OCI-LY3 (cell line): Measurements from ENCODE around the gene STRBP.

ENCODE experiments used
- H2AFZ ChIP-seq: fragments of 200-600, 300-600 bp; shearing (Covaris generic); 2 replicates; pipeline ENCODE4 v1.6.0; 2014; ENCODE audit warnings: antibody characterized with exemption, low read depth, low read length
- H3K27ac ChIP-seq: fragments of 200-600, 300-600 bp; sonication (generic); 2 replicates; pipeline ENCODE4 v1.5.1; 2014; ENCODE audit warnings: mild to moderate bottlenecking, low read length, moderate library complexity, mixed read lengths
- H3K27me3 ChIP-seq: fragments of 200-600, 300-600 bp; sonication (generic); 2 replicates; pipeline ENCODE4 v1.6.1; 2014; ENCODE audit warnings: low read depth, low read length, mixed read lengths
- H3K36me3 ChIP-seq: fragments of 200-600, 300-600 bp; sonication (generic); replicated peaks from 2 replicates; pipeline ENCODE3; 2014; ENCODE audit warnings: low read depth, low read length, mixed read lengths
- H3K4me1 ChIP-seq: fragments of 300-600, 200-600 bp; sonication (generic); 2 replicates; pipeline ENCODE4 v1.6.1; 2014; ENCODE audit warnings: low read length, mixed read lengths
- H3K4me2 ChIP-seq: fragments of 200-600, 300-600 bp; sonication (generic); 2 replicates; pipeline ENCODE4 v1.6.1; 2014; ENCODE audit warnings: low read length, mixed read lengths
- H3K4me3 ChIP-seq: fragments of 300-600, 200-600 bp; sonication (generic); 2 replicates; pipeline ENCODE4 v1.5.1; 2014; ENCODE audit warnings: antibody characterized with exemption, mild to moderate bottlenecking, low read length, moderate library complexity
- H3K79me2 ChIP-seq: fragments of 300-600, 200-600 bp; shearing (Covaris generic); 2 replicates; pipeline ENCODE4 v1.6.1; 2014; ENCODE audit warnings: mild to moderate bottlenecking, low read length, mixed read lengths
- H3K9ac ChIP-seq: fragments of 300-600, 200-600 bp; shearing (Covaris generic); 2 replicates; pipeline ENCODE4 v1.6.0; 2014; ENCODE audit warnings: mild to moderate bottlenecking, low read length, moderate library complexity
- H3K9me3 ChIP-seq: fragments of 200-600, 300-600 bp; shearing (Covaris generic); 2 replicates; pipeline ENCODE4 v1.6.1; 2014; ENCODE audit warnings: low read length, mixed read lengths; ENCODE audit not compliant: insufficient read depth
- H4K20me1 ChIP-seq: fragments of 200-600, 300-600 bp; sonication (generic); 2 replicates; pipeline ENCODE4 v1.6.1; 2016; ENCODE audit warnings: low read length, mixed read lengths; ENCODE audit not compliant: insufficient read depth
- CTCF ChIP-seq: fragments of 200-600, 300-600 bp; sonication (generic); IDR thresholded peaks from 2 replicates; pipeline ENCODE4 v1.5.1; 2014; ENCODE audit warnings: antibody characterized with exemption, low read length, low read depth
- EZH2phosphoT487 ChIP-seq: fragments of 200-600 bp; shearing (Covaris generic); IDR thresholded peaks from 2 replicates; pipeline ENCODE4 v1.6.1; 2018; ENCODE audit warnings: antibody characterized with exemption, mixed run types, low read depth

The STRBP gene

GRCh38 chr9:123107639-123108285 lies 160.6 kb downstream of the STRBP start:
- no peak overlapping the region for H2AFZ ChIP-seq
- H3K4me1 ChIP-seq, result no peaks in the 10 kb centered on the region
- no peaks in the 10 kb centered on the region for H3K27me3 ChIP-seq
- H3K4me2 ChIP-seq, result no peak overlapping the region
- H4K20me1 ChIP-seq, result no peaks in the 10 kb centered on the region
- H3K4me3 ChIP-seq, result no peak overlapping the region
- no peaks in the 10 kb centered on the region for H3K9me3 ChIP-seq
- H3K27ac ChIP-seq, result no peak overlapping the region
- H3K79me2 ChIP-seq, result no peaks in the 10 kb centered on the region
- no peak for TF ChIP-seq CTCF
- no peak for TF ChIP-seq EZH2phosphoT487
- H3K36me3 ChIP-seq, result peaks cover 29% of the 10 kb centered on the region
- H3K9ac ChIP-seq, result no peak overlapping the region

- no peaks in the 10 kb centered on the region for H4K20me1 ChIP-seq
- H2AFZ ChIP-seq, result no peak overlapping the region
- no peaks in the 10 kb centered on the region for H3K79me2 ChIP-seq
- no peaks in the 10 kb centered on the region for H3K27me3 ChIP-seq
- no peak overlapping the region for H3K9ac ChIP-seq
- peaks cover 41% of the 10 kb centered on the region for H3K36me3 ChIP-seq
- H3K4me1 ChIP-seq, result no peaks in the 10 kb centered on the region
- no peak for TF ChIP-seq CTCF
- no peak for TF ChIP-seq EZH2phosphoT487
- no peak overlapping the region for H3K4me3 ChIP-seq
- no peak overlapping the region for H3K4me2 ChIP-seq
- no peak overlapping the region for H3K27ac ChIP-seq
- H3K9me3 ChIP-seq, result no peaks in the 10 kb centered on the region
Observed at GRCh38 chr9:123105490-123105889, 162.9 kb downstream of the STRBP start.

- H3K79me2 ChIP-seq, result no peaks in the 10 kb centered on the region
- no peaks in the 10 kb centered on the region for H4K20me1 ChIP-seq
- H3K4me3 ChIP-seq, result no peak overlapping the region
- no peak overlapping the region for H3K9ac ChIP-seq
- no peak overlapping the region for H2AFZ ChIP-seq
- TF ChIP-seq EZH2phosphoT487 (no peak), CTCF (no peak)
- H3K27me3 ChIP-seq, result no peaks in the 10 kb centered on the region
- H3K9me3 ChIP-seq, result no peaks in the 10 kb centered on the region
- H3K4me1 ChIP-seq, result no peaks in the 10 kb centered on the region
- peaks cover 37% of the 10 kb centered on the region for H3K36me3 ChIP-seq
- H3K27ac ChIP-seq, result no peak overlapping the region
- H3K4me2 ChIP-seq, result no peak overlapping the region
Observed at GRCh38 chr9:123104807-123105206, 163.6 kb downstream of the STRBP start.

GRCh38 chr9:123102375-123103113 lies 165.8 kb downstream of the STRBP start:
- Histone ChIP-seq H4K20me1 (no peaks in the 10 kb centered on the region), H3K27me3 (no peaks in the 10 kb centered on the region), H3K9me3 (no peaks in the 10 kb centered on the region), H3K27ac (no peak overlapping the region), H3K4me1 (no peaks in the 10 kb centered on the region), H3K4me3 (no peak overlapping the region), H3K4me2 (no peak overlapping the region), H3K9ac (no peak overlapping the region), H3K79me2 (no peaks in the 10 kb centered on the region), H3K36me3 (peaks cover 50% of the 10 kb centered on the region), H2AFZ (no peak overlapping the region)
- TF ChIP-seq EZH2phosphoT487 (no peak), CTCF (peak; percentile 38)
